NCI-H128 (cell line): ENCODE measurements around the gene TBC1D3D.
"Not testable (repeated sequence)": the region's sequence is repeated elsewhere in the genome, so short reads cannot be mapped to it uniquely, and the experiment has no call there.

Experiments
- DNase-seq: peaks from one replicate; lab custom pipeline; 2025; ENCODE audit not compliant: unreplicated experiment; lab: John Stamatoyannopoulos, UW

The TBC1D3D gene

GRCh38 chr17:38003676-38004075, at the start of gene TBC1D3D:
Gene TBC1D3D (plus strand): TSS chr17:38003976. CDS start chr17:38005561, 1,585 bp downstream.
- not testable (repeated sequence) for DNase-seq

- not testable (repeated sequence) for DNase-seq
Observed at GRCh38 chr17:37988960-37989359, 14.8 kb upstream of the TBC1D3D start, which contains the start of gene TBC1D3L. Gene TBC1D3L (minus strand): TSS chr17:37989060. CDS start chr17:37987520, 1,540 bp downstream.
